GM18909 (cell line): Measurements from ENCODE around the gene CSTPP1.
"Not testable (repeated sequence)": the region's sequence is repeated elsewhere in the genome, so short reads cannot be mapped to it uniquely, and the experiment has no call there.

ENCODE experiments used
- ATAC-seq: cut with Tn5 transposase; IDR thresholded peaks from one replicate; pipeline ENCODE4 v1.9.1; 2021; ENCODE audit warnings: mild to moderate bottlenecking; ENCODE audit not compliant: unreplicated experiment, poor library complexity

Gene CSTPP1

GRCh38 chr11:47078751-47079521, 142.4 kb downstream of the CSTPP1 start:
- no peak for ATAC-seq

- not testable (repeated sequence) for ATAC-seq
These were observed 144.2 kb downstream of the CSTPP1 start for GRCh38 chr11:47080775-47081174.

GRCh38 chr11:47083913-47084312, 147.4 kb downstream of the CSTPP1 start:
- ATAC-seq, result no peak

GRCh38 chr11:47087801-47088200, 151.2 kb downstream of the CSTPP1 start:
- ATAC-seq, result no peak

- ATAC-seq, result no peak
These were observed 157.0 kb downstream of the CSTPP1 start for GRCh38 chr11:47093541-47093940.

GRCh38 chr11:47096871-47097270, 160.3 kb downstream of the CSTPP1 start:
- not testable (repeated sequence) for ATAC-seq

- ATAC-seq, result not testable (repeated sequence)
These were observed 161.7 kb downstream of the CSTPP1 start for GRCh38 chr11:47098223-47098622.

GRCh38 chr11:47099214-47099917, 162.8 kb downstream of the CSTPP1 start:
- ATAC-seq, result no peak

- ATAC-seq, result no peak
These were observed 163.4 kb downstream of the CSTPP1 start for GRCh38 chr11:47099918-47100315.

GRCh38 chr11:47101406-47101805, 164.8 kb downstream of the CSTPP1 start:
- ATAC-seq, result no peak

- no peak for ATAC-seq
These were observed 167.8 kb downstream of the CSTPP1 start for GRCh38 chr11:47104261-47104950.

GRCh38 chr11:47105541-47105940, 169.0 kb downstream of the CSTPP1 start:
- ATAC-seq, result no peak

- ATAC-seq, result no peak
These were observed 169.4 kb downstream of the CSTPP1 start for GRCh38 chr11:47105974-47106373.

- no peak for ATAC-seq
These were observed 170.3 kb downstream of the CSTPP1 start for GRCh38 chr11:47106798-47107411.

GRCh38 chr11:47107744-47108143, 171.2 kb downstream of the CSTPP1 start:
- ATAC-seq, result no peak

GRCh38 chr11:47108214-47108613, 171.7 kb downstream of the CSTPP1 start:
- ATAC-seq, result no peak

- no peak for ATAC-seq
These were observed 172.6 kb downstream of the CSTPP1 start for GRCh38 chr11:47109051-47109726.

- no peak for ATAC-seq
These were observed 173.2 kb downstream of the CSTPP1 start for GRCh38 chr11:47109727-47110246.

GRCh38 chr11:47111318-47111804, 174.8 kb downstream of the CSTPP1 start:
- ATAC-seq, result peak; percentile 92

GRCh38 chr11:47112941-47113340, 176.4 kb downstream of the CSTPP1 start:
- not testable (repeated sequence) for ATAC-seq
